GM12874 (cell line): ENCODE data around the gene KHK.

Experiments
- TF ChIP-seq, protein P1 (sequence below): IDR thresholded peaks from 2 replicates; pipeline ENCODE4 v1.5.1; 2011; ENCODE audit warnings: low read depth, mild to moderate bottlenecking, control low read depth, low read length, moderate library complexity; ENCODE audit not compliant: insufficient read depth

Gene KHK

DNA sequence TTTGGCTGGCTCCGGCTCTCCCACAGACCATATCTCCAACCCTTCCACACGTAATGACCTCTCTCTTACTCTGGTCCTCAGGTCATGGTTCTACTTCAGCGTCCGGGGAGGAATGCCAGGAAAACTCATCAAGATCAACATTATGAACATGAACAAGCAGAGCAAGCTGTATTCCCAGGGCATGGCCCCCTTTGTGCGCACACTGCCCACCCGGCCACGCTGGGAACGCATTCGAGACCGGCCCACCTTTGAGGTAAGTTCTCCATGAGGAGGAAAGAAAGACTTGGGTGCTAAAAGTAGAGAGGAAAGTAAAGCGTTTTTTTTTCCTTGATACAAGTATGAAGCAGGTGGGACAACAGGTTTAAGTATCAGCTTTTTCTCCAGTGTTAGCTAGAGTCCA is 33.3 kb upstream of the KHK start:
- TF ChIP-seq, protein P1, sequence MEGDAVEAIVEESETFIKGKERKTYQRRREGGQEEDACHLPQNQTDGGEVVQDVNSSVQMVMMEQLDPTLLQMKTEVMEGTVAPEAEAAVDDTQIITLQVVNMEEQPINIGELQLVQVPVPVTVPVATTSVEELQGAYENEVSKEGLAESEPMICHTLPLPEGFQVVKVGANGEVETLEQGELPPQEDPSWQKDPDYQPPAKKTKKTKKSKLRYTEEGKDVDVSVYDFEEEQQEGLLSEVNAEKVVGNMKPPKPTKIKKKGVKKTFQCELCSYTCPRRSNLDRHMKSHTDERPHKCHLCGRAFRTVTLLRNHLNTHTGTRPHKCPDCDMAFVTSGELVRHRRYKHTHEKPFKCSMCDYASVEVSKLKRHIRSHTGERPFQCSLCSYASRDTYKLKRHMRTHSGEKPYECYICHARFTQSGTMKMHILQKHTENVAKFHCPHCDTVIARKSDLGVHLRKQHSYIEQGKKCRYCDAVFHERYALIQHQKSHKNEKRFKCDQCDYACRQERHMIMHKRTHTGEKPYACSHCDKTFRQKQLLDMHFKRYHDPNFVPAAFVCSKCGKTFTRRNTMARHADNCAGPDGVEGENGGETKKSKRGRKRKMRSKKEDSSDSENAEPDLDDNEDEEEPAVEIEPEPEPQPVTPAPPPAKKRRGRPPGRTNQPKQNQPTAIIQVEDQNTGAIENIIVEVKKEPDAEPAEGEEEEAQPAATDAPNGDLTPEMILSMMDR, result no peak

DNA sequence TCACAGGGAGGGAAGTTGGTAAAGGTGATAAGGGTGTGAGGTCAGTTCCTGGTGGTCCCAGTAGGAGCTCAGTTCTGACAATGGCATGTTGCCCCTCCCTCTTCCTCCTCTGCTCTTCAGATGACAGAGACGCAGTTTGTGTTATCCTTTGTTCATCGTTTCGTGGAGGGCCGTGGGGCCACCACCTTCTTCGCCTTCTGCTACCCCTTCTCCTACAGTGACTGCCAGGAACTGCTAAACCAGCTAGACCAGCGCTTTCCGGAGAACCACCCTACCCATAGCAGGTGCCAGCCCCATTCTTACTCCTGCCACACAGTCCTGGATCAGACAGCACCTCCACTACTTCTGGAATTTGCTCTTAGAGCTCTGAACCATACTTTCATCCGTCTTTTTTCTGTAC is 32.8 kb upstream of the KHK start:
- TF ChIP-seq, protein P1, result no peak

DNA sequence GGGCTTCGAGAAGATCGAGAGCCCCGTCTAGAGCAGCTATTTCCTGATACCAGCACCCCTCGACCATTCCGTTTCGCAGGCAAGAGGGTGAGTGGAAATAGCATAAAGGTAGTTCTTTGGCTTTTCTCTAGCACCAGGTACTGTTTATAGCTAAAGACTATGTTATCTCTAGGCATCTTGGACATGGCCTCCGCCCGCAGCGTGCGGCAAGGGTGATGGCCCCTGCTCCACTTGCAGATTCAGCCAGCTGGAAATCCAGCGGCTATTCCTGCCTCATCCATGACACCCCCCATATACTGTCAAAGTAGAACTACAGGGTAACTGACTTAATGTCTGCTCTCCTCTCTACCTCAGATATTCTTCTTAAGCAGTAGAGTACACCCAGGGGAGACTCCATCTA is 31.9 kb upstream of the KHK start:
- TF ChIP-seq, protein P1, result no peak

DNA sequence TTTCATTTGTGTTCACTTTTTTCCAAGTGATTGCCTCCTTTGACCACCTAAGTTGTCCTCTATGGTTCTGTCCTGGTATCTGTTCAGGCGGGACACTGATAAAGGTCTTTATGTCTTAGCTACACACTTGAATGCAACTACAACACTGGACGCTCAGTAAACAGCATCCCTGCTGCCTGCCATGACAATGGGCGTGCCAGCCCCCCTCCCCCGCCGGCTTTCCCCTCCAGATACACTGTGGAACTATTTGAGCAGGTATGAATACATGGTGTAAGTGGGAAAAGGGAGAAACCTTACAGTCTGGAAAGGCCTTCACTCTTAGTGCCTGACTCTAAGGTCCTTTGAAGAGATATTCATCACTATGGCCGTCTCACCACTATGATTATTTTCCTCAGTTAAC is 29.4 kb upstream of the KHK start:
- TF ChIP-seq, protein P1, result no peak

DNA sequence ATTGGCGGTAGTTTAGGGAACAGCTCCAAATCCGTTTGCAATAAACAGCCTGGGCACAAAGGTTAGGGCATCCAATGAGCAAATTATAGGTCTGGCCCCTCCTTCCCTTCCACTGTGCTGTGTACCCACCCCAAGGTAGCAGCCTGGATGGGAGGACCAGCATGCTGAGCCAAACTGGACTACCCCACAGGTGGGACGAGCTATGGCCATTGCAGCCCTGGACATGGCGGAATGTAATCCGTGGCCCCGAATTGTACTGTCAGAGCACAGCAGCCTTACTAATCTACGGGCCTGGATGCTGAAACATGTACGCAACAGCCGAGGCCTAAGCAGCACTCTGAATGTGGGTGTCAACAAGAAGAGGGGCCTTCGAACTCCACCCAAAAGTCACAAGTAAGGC is 28.4 kb upstream of the KHK start:
- TF ChIP-seq, protein P1, result no peak

DNA sequence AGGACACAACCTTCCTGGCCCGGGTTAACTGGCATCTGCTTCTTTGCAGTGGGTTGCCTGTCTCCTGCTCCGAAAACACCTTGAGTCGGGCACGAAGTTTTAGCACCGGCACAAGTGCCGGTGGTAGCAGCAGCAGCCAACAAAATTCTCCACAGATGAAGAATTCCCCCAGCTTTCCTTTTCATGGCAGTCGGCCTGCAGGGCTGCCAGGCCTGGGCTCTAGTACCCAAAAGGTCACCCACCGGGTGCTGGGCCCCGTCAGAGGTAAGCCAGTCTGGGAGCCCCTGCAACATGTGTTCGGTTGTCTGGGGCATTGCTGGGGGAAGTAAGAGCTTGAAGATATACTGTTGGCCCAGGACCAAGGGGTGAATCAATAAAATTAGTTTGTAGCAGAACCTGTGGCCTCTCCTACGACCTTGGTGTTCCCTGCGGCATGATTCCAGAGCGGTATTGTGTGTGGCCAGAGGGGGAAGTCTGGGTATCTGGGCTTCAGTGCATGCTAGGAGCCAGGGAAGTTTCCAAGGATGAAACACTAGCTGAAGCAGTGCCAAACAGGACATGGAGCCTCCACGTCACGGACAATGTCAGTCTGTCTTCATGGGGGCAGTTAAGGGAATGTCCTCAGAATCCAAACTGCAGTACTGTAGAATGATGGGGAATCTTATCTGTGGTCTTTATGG is 27.3 kb upstream of the KHK start:
- TF ChIP-seq, protein P1, result no peak

DNA sequence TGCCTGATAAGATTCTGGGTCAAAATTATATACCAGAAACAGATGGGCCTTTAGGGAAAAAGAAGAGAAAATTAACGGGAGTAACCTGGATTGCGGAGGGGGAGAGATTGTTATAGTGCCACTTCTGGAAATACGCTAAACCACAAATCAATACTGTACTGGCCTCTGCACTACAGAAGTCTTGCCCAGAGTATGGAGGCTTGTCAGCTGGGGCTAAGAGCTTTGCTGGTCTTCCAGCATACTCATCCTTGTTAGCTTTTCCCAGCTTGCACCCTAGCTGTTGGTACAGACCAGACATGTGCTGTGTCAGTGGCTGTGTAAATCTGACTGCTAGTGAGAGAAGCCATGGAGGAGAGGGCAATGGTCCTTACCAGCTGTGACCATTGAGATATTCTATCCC is 26.2 kb upstream of the KHK start:
- TF ChIP-seq, protein P1, result no peak

DNA sequence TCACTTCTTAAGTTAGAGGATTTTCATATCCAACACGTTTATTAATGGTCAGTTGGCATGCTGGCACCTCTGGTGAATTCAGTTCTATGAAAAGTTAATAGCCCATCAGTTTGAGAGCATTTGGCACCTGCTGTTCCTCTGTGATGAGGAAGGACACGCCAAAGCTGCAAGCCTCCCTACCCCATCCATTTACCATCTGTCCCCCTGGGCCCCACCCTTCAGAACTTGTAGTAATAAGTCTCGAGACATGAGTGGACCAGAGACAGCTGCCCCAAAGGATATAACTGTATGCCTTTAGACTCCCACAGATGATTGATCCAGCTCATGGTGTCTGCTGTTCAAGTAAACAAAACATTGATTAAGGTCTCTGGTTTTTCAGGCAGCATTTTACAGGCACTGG is 21.4 kb upstream of the KHK start:
- TF ChIP-seq, protein P1, result no peak
